Hepatic stellate cell (primary cell): ENCODE data around the gene TCF21.
A peak's percentile ranks its signal among the peaks of the same experiment; 100 is the strongest.
"Not testable (repeated sequence)": the region's sequence is repeated elsewhere in the genome, so short reads cannot be mapped to it uniquely, and the experiment has no call there.

Experiments
- DNase-seq: peaks from one replicate; pipeline ENCODE4 v3.0.0; 2011; ENCODE audit warnings: low spot score

The TCF21 gene

GRCh38 chr6:133923938-133924593 lies 35.2 kb downstream of the TCF21 start:
- DNase-seq, result peak; percentile 51

GRCh38 chr6:133931221-133931620 lies 42.3 kb downstream of the TCF21 start:
- DNase-seq, result not testable (repeated sequence)

DNA sequence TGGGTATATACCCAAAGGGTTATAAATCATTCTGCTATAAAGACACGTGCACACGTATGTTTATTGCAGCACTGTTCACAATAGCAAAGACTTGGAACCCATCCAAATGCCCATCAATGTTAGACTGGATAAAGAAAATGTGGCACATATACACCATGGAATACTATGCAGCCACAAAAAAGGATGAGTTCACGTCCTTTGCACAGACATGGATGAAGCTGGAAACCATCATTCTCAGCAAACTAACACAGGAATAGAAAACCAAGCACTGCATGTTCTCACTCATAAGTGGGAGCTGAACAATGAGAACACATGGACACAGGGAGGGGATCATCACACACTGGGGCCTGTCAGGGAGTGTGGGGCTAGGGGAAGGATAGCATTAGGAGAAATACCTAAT lies 47.4 kb downstream of the TCF21 start:
- DNase-seq, result not testable (repeated sequence)

- DNase-seq, result no peak
Observed at GRCh38 chr6:133937909-133938308, 49.0 kb downstream of the TCF21 start.

- DNase-seq, result no peak
Observed at GRCh38 chr6:133938533-133938932, 49.6 kb downstream of the TCF21 start.

DNA sequence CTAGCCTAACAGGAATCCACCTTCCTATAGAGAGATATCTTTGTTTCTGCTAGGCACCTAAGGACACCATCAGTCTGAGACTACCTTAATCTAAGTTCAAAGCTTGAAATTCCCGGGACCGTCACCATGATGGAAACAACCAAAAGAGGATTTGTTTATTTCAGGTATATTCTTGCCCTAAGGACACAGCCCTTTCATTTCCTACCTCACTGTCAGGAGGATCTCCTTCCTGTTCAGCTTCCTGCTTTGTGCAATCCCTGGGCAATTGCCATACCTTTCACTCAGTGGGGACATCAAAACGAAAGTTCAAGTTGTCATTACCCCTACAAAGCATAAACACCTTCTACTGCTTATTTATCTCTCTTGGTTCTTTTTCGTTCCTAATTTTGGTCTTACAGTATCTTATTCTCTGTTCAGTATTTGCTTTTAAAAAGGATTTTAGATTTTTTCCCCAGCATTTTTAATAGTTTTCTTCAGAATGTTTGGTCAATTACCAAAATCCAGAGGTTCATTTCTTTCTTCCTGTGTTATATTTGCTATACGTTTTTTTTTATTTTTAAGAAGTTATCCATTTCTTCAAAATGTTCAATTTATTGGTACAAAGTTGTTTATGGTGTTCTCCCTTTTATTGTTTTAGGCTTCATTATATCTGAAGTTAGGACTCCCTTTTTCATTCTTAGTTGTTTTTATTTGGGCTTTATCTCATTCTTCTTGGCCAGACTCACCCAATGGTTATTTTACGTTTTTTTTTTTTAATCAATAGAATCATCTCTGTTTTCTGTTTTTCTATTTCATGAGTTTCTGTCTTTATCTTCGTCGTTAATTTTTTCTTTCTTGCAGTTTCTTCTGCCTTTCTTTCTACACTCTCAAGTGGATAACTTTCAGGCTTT lies 51.1 kb downstream of the TCF21 start:
- no peak for DNase-seq
